C4-2B (cell line): ENCODE results near the gene CHST8.

Experiments
- H3K27ac ChIP-seq: fragments of 450-650 bp; 2 replicates; pipeline ENCODE4 v1.5.1; 2017
- ZFX ChIP-seq: fragments of 450-650 bp; IDR thresholded peaks from 2 replicates; pipeline ENCODE4 v1.6.1; 2017
- TF ChIP-seq, protein P1 (sequence below): fragments of 450-650 bp; conservative IDR thresholded peaks from 2 replicates; pipeline ENCODE4 v1.5.1; 2017; ENCODE audit warnings: mild to moderate bottlenecking

Gene CHST8

DNA sequence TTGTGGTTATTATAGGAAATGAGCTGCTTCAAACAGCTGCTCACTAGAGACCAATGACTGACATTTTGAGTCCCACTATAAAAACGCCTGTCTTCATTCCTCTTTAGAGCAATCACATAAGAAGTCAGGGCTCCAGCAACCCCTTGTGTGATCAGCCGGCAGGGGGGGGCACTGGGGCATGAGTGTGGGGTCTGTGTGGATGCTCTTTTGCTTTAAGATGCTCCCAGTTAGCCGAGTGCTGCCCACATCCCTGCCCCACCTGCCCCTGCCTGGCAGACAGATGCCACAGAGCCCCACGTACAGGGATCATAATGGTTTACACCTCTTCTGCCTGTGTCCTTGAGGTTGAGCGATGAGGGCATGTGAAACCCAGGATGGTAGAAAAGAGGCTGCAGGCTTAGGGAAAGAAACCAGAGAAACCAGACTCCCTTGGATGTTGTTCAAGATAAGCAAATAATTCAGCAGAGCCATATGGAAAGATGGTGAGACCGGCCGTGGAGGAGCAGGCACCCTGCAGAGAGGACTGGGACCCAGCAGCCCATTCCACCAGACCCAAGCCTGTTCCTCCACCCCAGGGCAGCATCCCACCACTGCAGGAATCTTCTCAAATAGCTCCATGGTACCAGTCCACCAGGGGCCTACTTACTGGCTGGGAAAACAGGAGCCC is 55.4 kb downstream of the CHST8 start:
- H3K27ac ChIP-seq, result no peak overlapping the region
- TF ChIP-seq ZFX, result no peak
- TF ChIP-seq, protein P1, sequence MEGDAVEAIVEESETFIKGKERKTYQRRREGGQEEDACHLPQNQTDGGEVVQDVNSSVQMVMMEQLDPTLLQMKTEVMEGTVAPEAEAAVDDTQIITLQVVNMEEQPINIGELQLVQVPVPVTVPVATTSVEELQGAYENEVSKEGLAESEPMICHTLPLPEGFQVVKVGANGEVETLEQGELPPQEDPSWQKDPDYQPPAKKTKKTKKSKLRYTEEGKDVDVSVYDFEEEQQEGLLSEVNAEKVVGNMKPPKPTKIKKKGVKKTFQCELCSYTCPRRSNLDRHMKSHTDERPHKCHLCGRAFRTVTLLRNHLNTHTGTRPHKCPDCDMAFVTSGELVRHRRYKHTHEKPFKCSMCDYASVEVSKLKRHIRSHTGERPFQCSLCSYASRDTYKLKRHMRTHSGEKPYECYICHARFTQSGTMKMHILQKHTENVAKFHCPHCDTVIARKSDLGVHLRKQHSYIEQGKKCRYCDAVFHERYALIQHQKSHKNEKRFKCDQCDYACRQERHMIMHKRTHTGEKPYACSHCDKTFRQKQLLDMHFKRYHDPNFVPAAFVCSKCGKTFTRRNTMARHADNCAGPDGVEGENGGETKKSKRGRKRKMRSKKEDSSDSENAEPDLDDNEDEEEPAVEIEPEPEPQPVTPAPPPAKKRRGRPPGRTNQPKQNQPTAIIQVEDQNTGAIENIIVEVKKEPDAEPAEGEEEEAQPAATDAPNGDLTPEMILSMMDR, result no peak

DNA sequence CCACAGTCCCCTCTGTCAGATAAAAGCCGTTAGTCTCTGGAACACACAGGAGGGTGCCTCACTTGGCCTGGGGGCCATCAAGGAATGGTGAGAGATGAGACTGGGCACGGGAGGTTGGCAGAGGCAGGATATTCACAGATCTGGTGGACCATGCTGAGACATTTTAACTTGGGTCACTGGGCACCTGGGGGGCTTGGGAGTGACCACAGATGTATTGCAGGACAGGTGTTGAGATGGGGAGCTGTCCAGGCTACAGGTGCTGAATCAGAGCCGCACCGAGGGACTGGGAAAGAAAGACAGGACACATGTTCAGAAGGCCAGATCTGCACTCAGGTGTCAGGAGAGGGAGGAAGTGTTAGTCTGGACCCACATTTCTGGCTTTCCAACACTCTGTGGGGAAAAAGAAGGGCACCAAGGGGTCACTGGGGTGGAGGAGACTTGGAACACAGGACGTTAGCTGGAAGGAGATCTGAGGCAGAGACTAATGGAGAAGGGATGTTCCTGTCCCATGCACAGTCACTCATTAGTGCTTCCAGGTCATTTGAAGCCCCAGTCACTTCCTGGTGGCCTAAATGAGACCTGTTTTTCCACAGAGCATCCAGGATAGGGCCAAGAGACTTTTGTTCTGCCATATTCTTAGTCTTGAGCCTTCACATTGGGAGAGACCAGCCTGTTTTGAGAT is 56.1 kb downstream of the CHST8 start:
- no peak for TF ChIP-seq ZFX
- TF ChIP-seq, protein P1, result no peak

DNA sequence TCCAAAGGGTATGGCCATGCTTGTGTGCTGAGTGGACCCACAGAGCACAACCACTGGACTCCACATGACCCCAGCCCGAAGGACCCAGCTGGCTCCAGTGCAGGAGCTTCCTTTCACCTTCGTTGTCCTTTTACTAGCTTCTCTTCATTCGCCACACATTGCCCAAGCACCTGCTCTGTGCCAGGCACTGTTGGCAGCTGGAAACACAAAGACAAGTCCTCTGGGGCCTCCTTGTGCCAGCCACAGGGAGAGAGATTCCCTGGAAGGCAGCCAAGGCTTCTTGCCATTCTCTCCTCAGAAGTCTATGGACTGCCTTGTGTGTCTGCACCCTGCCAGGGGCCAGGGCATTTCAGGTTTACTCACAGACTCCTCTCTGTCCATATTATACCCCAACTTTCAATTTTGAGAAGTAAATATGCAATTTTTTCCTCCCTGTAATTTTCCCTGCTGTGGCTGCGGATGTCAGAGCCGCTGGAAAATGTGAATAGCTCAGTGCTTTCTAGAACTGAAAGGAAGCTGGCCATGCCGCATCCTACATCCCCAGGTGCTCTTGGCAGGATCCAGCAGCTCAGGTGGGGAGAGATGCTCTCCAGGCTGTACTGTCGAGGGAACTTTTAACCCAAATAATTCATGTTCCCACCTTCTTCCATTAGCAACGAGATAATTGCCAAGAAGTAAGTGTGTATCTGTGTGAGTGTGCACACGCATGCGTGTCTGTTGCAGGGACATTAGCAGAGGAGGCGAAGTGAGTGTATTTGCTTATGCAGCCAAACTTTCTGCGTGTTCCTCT is 57.2 kb downstream of the CHST8 start:
- TF ChIP-seq ZFX, result no peak
- TF ChIP-seq, protein P1, result no peak
- no peak overlapping the region for H3K27ac ChIP-seq

More for the DNA sequence above, 56.1 kb downstream of the CHST8 start:
- H3K27ac ChIP-seq, result no peak overlapping the region

- TF ChIP-seq, protein P1, result no peak
- TF ChIP-seq ZFX, result no peak
- H3K27ac ChIP-seq, result no peak overlapping the region
Observed at GRCh38 chr19:33679696-33680095, 57.9 kb downstream of the CHST8 start.

GRCh38 chr19:33681081-33681680 is 59.4 kb downstream of the CHST8 start:
- TF ChIP-seq, protein P1, result no peak
- no peak for TF ChIP-seq ZFX
- H3K27ac ChIP-seq, result no peak overlapping the region

- no peak overlapping the region for H3K27ac ChIP-seq
- no peak for TF ChIP-seq ZFX
- TF ChIP-seq, protein P1, result no peak
Observed at GRCh38 chr19:33683881-33684537, 62.3 kb downstream of the CHST8 start.
